Activated B cell treated with CpG ODN at 0.5 μM for 24 hours (primary cell): Measurements from ENCODE around the gene NT5DC4. TPM values are rescaled to one million over a fixed set of nuclear protein-coding genes. Genes with fewer than 3 reads are reported as not detected.

Experiments used
- ATAC-seq: fragments of 200-7000 bp; cut with Tn5 transposase; one replicate; pipeline ENCODE4 v1.10.0; 2021; ENCODE audit warnings: low read depth, mild to moderate bottlenecking, moderate library complexity
- CTCF ChIA-PET: fragments of 350-600 bp; sonication (Branson Sonifier 250); formaldehyde crosslinking; loops from one replicate; lab custom pipeline; 2021; ENCODE audit warnings: antibody characterized with exemption; lab: Charles Lee
- POLR2A ChIA-PET: fragments of 350-600 bp; sonication (Branson Sonifier 250); formaldehyde crosslinking; loops from one replicate; lab custom pipeline; 2021; ENCODE audit warnings: antibody characterized with exemption; lab: Charles Lee
- DNase-seq: peaks from one replicate; pipeline ENCODE4 v3.0.0; 2022
- H3K27ac Mint-ChIP-seq: one replicate; pipeline ENCODE4 v1.8.0; 2020; ENCODE audit warnings: mixed read lengths
- H3K27me3 Mint-ChIP-seq: one replicate; pipeline ENCODE4 v1.8.0; 2021; ENCODE audit warnings: mixed read lengths
- H3K36me3 Mint-ChIP-seq: one replicate; pipeline ENCODE4 v1.8.0; 2021; ENCODE audit warnings: low read depth, mixed read lengths
- H3K4me1 Mint-ChIP-seq: one replicate; pipeline ENCODE4 v1.8.0; 2021; ENCODE audit warnings: mixed read lengths
- H3K4me3 Mint-ChIP-seq: one replicate; pipeline ENCODE4 v1.8.0; 2020; ENCODE audit warnings: mild to moderate bottlenecking, mixed read lengths
- H3K9me3 Mint-ChIP-seq: one replicate; pipeline ENCODE4 v1.8.0; 2020; ENCODE audit warnings: mixed read lengths
- intact Hi-C: fragments of 100-400 bp; cut with micrococcal nuclease; formaldehyde crosslinking; loops from one replicate; pipeline ENCODE4 v1.15.1; 2024
- total RNA-seq: library from RNA; stranded (reverse); gene quantifications from 2 replicates; pipeline ENCODE4 v1.2.3, GENCODE V29; 2022
- TF ChIP-seq, protein P1 (sequence below): fragments of 200-600 bp; IDR thresholded peaks from one replicate; pipeline ENCODE4 v1.8.0; 2022; ENCODE audit warnings: antibody characterized with exemption, mild to moderate bottlenecking

The NT5DC4 gene
- total RNA-seq, 1 donor from 2014 or later: 1.4 TPM

DNA sequence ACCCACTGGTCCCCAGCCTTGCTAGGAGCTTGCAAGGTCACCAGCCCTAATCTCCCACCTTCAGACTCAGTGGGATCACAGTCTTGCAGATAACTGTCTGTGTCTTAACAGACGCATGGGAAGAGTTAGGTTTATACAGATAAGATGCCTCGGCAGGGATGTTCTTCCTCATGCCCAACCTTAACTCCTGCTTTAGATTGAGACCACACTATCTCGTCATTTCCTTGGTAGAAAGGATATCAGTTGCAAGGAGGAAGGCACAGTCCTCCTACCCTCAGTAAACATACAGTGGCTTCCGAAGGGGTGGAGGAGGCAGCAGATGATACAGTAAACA lies 7.2 kb downstream of the NT5DC4 start:
- intact Hi-C loops: no loop called here
- ChIA-PET CTCF (interaction anchor here (1.3 to 9.2 kb wide), 6 partner anchors 20 to 231 kb away, joined by 4 to 316 read pairs (median 26); partner anchors contain the start of gene SLC20A1), POLR2A (no interaction called here)
- Mint-ChIP-seq H3K9me3 (no peaks in the 10 kb centered on the region), H3K27me3 (no peaks in the 10 kb centered on the region), H3K4me3 (no peak overlapping the region), H3K36me3 (no peaks in the 10 kb centered on the region), H3K27ac (no peak overlapping the region), H3K4me1 (peaks cover 20% of the 10 kb centered on the region)
- no peak for DNase-seq
- no peak for ATAC-seq
- TF ChIP-seq, protein P1, sequence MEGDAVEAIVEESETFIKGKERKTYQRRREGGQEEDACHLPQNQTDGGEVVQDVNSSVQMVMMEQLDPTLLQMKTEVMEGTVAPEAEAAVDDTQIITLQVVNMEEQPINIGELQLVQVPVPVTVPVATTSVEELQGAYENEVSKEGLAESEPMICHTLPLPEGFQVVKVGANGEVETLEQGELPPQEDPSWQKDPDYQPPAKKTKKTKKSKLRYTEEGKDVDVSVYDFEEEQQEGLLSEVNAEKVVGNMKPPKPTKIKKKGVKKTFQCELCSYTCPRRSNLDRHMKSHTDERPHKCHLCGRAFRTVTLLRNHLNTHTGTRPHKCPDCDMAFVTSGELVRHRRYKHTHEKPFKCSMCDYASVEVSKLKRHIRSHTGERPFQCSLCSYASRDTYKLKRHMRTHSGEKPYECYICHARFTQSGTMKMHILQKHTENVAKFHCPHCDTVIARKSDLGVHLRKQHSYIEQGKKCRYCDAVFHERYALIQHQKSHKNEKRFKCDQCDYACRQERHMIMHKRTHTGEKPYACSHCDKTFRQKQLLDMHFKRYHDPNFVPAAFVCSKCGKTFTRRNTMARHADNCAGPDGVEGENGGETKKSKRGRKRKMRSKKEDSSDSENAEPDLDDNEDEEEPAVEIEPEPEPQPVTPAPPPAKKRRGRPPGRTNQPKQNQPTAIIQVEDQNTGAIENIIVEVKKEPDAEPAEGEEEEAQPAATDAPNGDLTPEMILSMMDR: no peak

GRCh38 chr2:112728378-112729175 lies 7.8 kb downstream of the NT5DC4 start:
- no peak for ATAC-seq
- Mint-ChIP-seq H3K4me1 (peaks cover 20% of the 10 kb centered on the region), H3K27me3 (no peaks in the 10 kb centered on the region), H3K9me3 (no peaks in the 10 kb centered on the region), H3K4me3 (no peak overlapping the region), H3K27ac (no peak overlapping the region), H3K36me3 (no peaks in the 10 kb centered on the region)
- intact Hi-C loops: no loop called here
- TF ChIP-seq, protein P1: no peak
- ChIA-PET CTCF (interaction anchor here (0.6 to 9.2 kb wide), 9 partner anchors 20 to 481 kb away, joined by 3 to 316 read pairs (median 9); partner anchors contain the start of gene SLC20A1), POLR2A (interaction anchor here (0.6 to 1.2 kb wide), 3 partner anchors 106 to 128 kb away, joined by 3 to 7 read pairs (median 3); no protein-coding TSS in a partner anchor)
- no peak for DNase-seq

GRCh38 chr2:112730216-112730615 lies 9.4 kb downstream of the NT5DC4 start:
- DNase-seq: no peak
- Mint-ChIP-seq H3K4me1 (peaks cover 16% of the 10 kb centered on the region), H3K9me3 (no peaks in the 10 kb centered on the region), H3K36me3 (no peaks in the 10 kb centered on the region), H3K27ac (no peak overlapping the region), H3K4me3 (no peak overlapping the region), H3K27me3 (no peaks in the 10 kb centered on the region)
- ChIA-PET POLR2A (interaction anchor here (0.7 kb wide), 1 partner anchor 87 kb away, joined by 3 read pairs; no protein-coding TSS in a partner anchor), CTCF (interaction anchor here (1.0 to 9.2 kb wide), 3 partner anchors 103 to 131 kb away, joined by 3 to 316 read pairs (median 6); no protein-coding TSS in a partner anchor)
- ATAC-seq: no peak
- TF ChIP-seq, protein P1: no peak
- intact Hi-C loops: no loop called here

GRCh38 chr2:112730791-112731190 lies 10.0 kb downstream of the NT5DC4 start:
- no peak for DNase-seq
- CTCF ChIA-PET: interaction anchor here (1.6 kb wide), 1 partner anchor 104 kb away, joined by 6 read pairs; no protein-coding TSS in a partner anchor
- intact Hi-C loops: no loop called here
- Mint-ChIP-seq H3K9me3 (no peaks in the 10 kb centered on the region), H3K4me1 (peaks cover 11% of the 10 kb centered on the region), H3K27me3 (no peaks in the 10 kb centered on the region), H3K27ac (no peak overlapping the region), H3K36me3 (no peaks in the 10 kb centered on the region), H3K4me3 (no peak overlapping the region)
- TF ChIP-seq, protein P1: no peak
- no peak for ATAC-seq
- POLR2A ChIA-PET: no interaction called here

- H3K4me1 Mint-ChIP-seq: peaks cover 4% of the 10 kb centered on the region
- ATAC-seq (no peak), DNase-seq (no peak)
- H3K4me3 Mint-ChIP-seq: no peak overlapping the region
- POLR2A ChIA-PET: no interaction called here
- CTCF ChIA-PET: interaction anchor here (1.6 kb wide), 1 partner anchor 105 kb away, joined by 6 read pairs; no protein-coding TSS in a partner anchor
- TF ChIP-seq, protein P1: no peak
- no peak overlapping the region for H3K27ac Mint-ChIP-seq
- no peaks in the 10 kb centered on the region for H3K27me3 Mint-ChIP-seq
- no peaks in the 10 kb centered on the region for H3K36me3 Mint-ChIP-seq
- H3K9me3 Mint-ChIP-seq: no peaks in the 10 kb centered on the region
- intact Hi-C loops: no loop called here
Observed at GRCh38 chr2:112731479-112731878, 10.7 kb downstream of the NT5DC4 start.
